GM23338 (cell line): ENCODE measurements around the gene EGR1.

Experiments
- CREB1 ChIP-seq: fragments of 250-450 bp; sonication (Bioruptor Pico); IDR thresholded peaks from 2 replicates; pipeline ENCODE4 v1.5.0; 2020; ENCODE audit warnings: low read depth, mild to moderate bottlenecking, moderate library complexity
- CTCF ChIP-seq, 2 experiments: fragments of 200-600 bp in 1 of 2; sonication (generic) in 1 of 2; conservative IDR thresholded peaks; 2 replicates each; pipeline versions ENCODE4 v1.5.1 to v1.6.1; 2016 to 2017; ENCODE audit warnings: antibody characterized with exemption in 2 of 2, low read depth in 2 of 2, mild to moderate bottlenecking in 2 of 2, moderate library complexity in 1 of 2
- EZH2 ChIP-seq: fragments of 200-600 bp; sonication (generic); IDR thresholded peaks from one replicate; pipeline ENCODE4 v1.8.0; 2017; ENCODE audit warnings: antibody characterized with exemption, mild to moderate bottlenecking, low read depth; ENCODE audit not compliant: unreplicated experiment
- EZH2phosphoT487 ChIP-seq: fragments of 200-600 bp; sonication (generic); IDR thresholded peaks from one replicate; pipeline ENCODE4 v1.8.1; 2018; ENCODE audit warnings: antibody characterized with exemption; ENCODE audit not compliant: unreplicated experiment
- JUNB ChIP-seq: IDR thresholded peaks from one replicate; pipeline ENCODE4 v1.6.1; 2016; ENCODE audit warnings: antibody characterized with exemption; ENCODE audit not compliant: unreplicated experiment
- NANOG ChIP-seq: IDR thresholded peaks from 2 replicates; pipeline ENCODE4 v1.6.1; 2016; ENCODE audit warnings: antibody characterized with exemption, borderline replicate concordance
- POLR2AphosphoS5 ChIP-seq: IDR thresholded peaks from 2 replicates; pipeline ENCODE4 v1.6.1; 2016; ENCODE audit warnings: antibody characterized with exemption, low read depth
- REST ChIP-seq: IDR thresholded peaks from one replicate; pipeline ENCODE4 v1.6.1; 2018; ENCODE audit warnings: antibody characterized with exemption; ENCODE audit not compliant: unreplicated experiment
- STAT1 ChIP-seq: IDR thresholded peaks from one replicate; pipeline ENCODE4 v1.6.1; 2016; ENCODE audit warnings: antibody characterized with exemption; ENCODE audit not compliant: unreplicated experiment
- ZNF114 ChIP-seq: fragments of 250-450 bp; sonication (Bioruptor Pico); IDR thresholded peaks from 2 replicates; pipeline ENCODE4 v1.5.0; 2020; ENCODE audit warnings: mild to moderate bottlenecking, moderate library complexity
- ZNF331 ChIP-seq: fragments of 250-450 bp; sonication (Bioruptor Pico); IDR thresholded peaks from 2 replicates; pipeline ENCODE4 v1.5.0; 2020; ENCODE audit warnings: low read depth, mild to moderate bottlenecking, moderate library complexity
- ZNF462 ChIP-seq: fragments of 250-450 bp; sonication (Bioruptor Pico); IDR thresholded peaks from 2 replicates; pipeline ENCODE4 v1.5.0; 2020; ENCODE audit warnings: mild to moderate bottlenecking, moderate library complexity
- TF ChIP-seq, protein P1 (sequence below): IDR thresholded peaks from 2 replicates; pipeline ENCODE4 v1.6.1; 2016; ENCODE audit warnings: antibody characterized with exemption

- TF ChIP-seq CTCF (conservative IDR thresholded peaks at IDR 0.05; ENCODE audit: low read depth in 2 of 2) (0 out of 4 replicates have a peak, but pooled peaks of 1 of the 2 experiments have one; percentile 1), EZH2 (no peak), REST (no peak), EZH2phosphoT487 (no peak), JUNB (no peak), POLR2AphosphoS5 (peak; percentile 62), CREB1 (no peak), STAT1 (no peak), ZNF114 (CRISPR knock-in tag) (no peak), ZNF331 (CRISPR knock-in tag) (no peak), ZNF462 (no peak), NANOG (no peak)
- TF ChIP-seq, protein P1, sequence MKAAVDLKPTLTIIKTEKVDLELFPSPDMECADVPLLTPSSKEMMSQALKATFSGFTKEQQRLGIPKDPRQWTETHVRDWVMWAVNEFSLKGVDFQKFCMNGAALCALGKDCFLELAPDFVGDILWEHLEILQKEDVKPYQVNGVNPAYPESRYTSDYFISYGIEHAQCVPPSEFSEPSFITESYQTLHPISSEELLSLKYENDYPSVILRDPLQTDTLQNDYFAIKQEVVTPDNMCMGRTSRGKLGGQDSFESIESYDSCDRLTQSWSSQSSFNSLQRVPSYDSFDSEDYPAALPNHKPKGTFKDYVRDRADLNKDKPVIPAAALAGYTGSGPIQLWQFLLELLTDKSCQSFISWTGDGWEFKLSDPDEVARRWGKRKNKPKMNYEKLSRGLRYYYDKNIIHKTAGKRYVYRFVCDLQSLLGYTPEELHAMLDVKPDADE, result no peak
Measured at GRCh38 chr5:138491669-138492559, 26.6 kb downstream of the EGR1 start.
